HEK293T (cell line): ENCODE results near the gene SCN4B.

Source experiments
- BHLHE40 ChIP-seq: fragments of 450-650 bp; IDR thresholded peaks from 2 replicates; pipeline ENCODE4 v1.6.1; 2016; ENCODE audit warnings: mild to moderate bottlenecking, moderate library complexity, borderline replicate concordance
- CTBP1 ChIP-seq: fragments of 450-650 bp; IDR thresholded peaks from 2 replicates; pipeline ENCODE4 v1.6.1; 2016; ENCODE audit warnings: borderline replicate concordance
- SUZ12 ChIP-seq: fragments of 450-650 bp; IDR thresholded peaks from 2 replicates; pipeline ENCODE4 v1.6.1; 2016; ENCODE audit warnings: mild to moderate bottlenecking
- ZNF384 ChIP-seq: fragments of 450-650 bp; IDR thresholded peaks from 2 replicates; pipeline ENCODE4 v1.6.1; 2016

- TF ChIP-seq ZNF384 (no peak), BHLHE40 (no peak), SUZ12 (no peak), CTBP1 (no peak)
These were observed 68.0 kb downstream of the SCN4B start for GRCh38 chr11:118084656-118085055.
